ENCODE measurements around the gene BAK1.

Gene BAK1

GRCh38 chr6:33571637-33572316 lies 8.3 kb downstream of the BAK1 start:
- in situ Hi-C loops (cut with MboI; ENCODE audit: low sequenced_read_pairs, unreplicated experiment), result no loop called here
- no peak for DNase-seq (ENCODE audit: low spot score)
- no peak for TF ChIP-seq CTCF (IDR thresholded peaks at IDR 0.05; ENCODE audit: borderline replicate concordance, control extremely low read depth, extremely low read depth, insufficient read depth, missing control alignments)

GRCh38 chr6:33570806-33571636 lies 9.1 kb downstream of the BAK1 start:
- peak; percentile 97 for DNase-seq (ENCODE audit: low spot score)
- in situ Hi-C loops (cut with MboI; ENCODE audit: low sequenced_read_pairs, unreplicated experiment), result no loop called here

GRCh38 chr6:33568826-33569570 lies 11.1 kb downstream of the BAK1 start:
- no peak for TF ChIP-seq CTCF (IDR thresholded peaks at IDR 0.05; ENCODE audit: borderline replicate concordance, control extremely low read depth, extremely low read depth, insufficient read depth, missing control alignments)
- no peak for DNase-seq (ENCODE audit: low spot score)
- in situ Hi-C loops (cut with MboI; ENCODE audit: low sequenced_read_pairs, unreplicated experiment), result no loop called here

More at GRCh38 chr6:33570806-33571636, 9.1 kb downstream of the BAK1 start:
- TF ChIP-seq CTCF (IDR thresholded peaks at IDR 0.05; ENCODE audit: borderline replicate concordance, control extremely low read depth, extremely low read depth, insufficient read depth, missing control alignments), result no peak

GRCh38 chr6:33567836-33568235 lies 12.2 kb downstream of the BAK1 start:
- no peak for DNase-seq (ENCODE audit: low spot score)
- TF ChIP-seq CTCF (IDR thresholded peaks at IDR 0.05; ENCODE audit: borderline replicate concordance, control extremely low read depth, extremely low read depth, insufficient read depth, missing control alignments), result no peak
- in situ Hi-C loops (cut with MboI; ENCODE audit: low sequenced_read_pairs, unreplicated experiment), result no loop called here

GRCh38 chr6:33566182-33567084 lies 13.6 kb downstream of the BAK1 start:
- TF ChIP-seq CTCF (IDR thresholded peaks at IDR 0.05; ENCODE audit: borderline replicate concordance, control extremely low read depth, extremely low read depth, insufficient read depth, missing control alignments), result no peak
- in situ Hi-C loops (cut with MboI; ENCODE audit: low sequenced_read_pairs, unreplicated experiment), result no loop called here
- DNase-seq (ENCODE audit: low spot score), result no peak

All from GM13976 (cell line).